Hepatocyte (in vitro differentiated cells): ENCODE data around the gene CKS2.

ENCODE experiments used
- EZH2 ChIP-seq: fragments of 200-600 bp; sonication (generic); IDR thresholded peaks from 2 replicates; pipeline ENCODE4 v1.6.1; 2016; ENCODE audit warnings: antibody characterized with exemption, mild to moderate bottlenecking, borderline replicate concordance
- TF ChIP-seq, protein P1 (sequence below): fragments of 200-600 bp; sonication (generic); IDR thresholded peaks from 2 replicates; pipeline ENCODE4 v1.5.1; 2016; ENCODE audit warnings: antibody characterized with exemption, mild to moderate bottlenecking; ENCODE audit not compliant: poor library complexity

DNA sequence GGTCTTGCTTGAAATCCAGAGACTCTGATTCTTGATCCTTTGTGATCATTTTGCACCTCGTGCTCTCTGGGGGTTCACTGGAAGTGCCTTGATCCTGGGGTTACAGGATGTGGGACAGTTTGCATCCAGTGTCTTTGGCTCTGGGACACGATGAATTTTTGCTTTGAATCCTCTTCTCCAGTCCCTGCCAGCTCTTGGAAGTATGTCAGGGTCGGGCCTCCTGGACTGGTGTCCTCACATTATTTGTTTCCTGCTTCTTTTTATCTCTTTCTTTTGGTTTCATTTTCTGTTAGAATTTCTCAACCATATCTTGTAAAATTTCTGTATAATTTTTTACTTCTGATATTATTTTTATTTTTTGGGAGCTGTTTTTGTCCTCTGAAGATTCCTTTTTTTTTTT is 41.5 kb downstream of the CKS2 start:
- TF ChIP-seq, protein P1, sequence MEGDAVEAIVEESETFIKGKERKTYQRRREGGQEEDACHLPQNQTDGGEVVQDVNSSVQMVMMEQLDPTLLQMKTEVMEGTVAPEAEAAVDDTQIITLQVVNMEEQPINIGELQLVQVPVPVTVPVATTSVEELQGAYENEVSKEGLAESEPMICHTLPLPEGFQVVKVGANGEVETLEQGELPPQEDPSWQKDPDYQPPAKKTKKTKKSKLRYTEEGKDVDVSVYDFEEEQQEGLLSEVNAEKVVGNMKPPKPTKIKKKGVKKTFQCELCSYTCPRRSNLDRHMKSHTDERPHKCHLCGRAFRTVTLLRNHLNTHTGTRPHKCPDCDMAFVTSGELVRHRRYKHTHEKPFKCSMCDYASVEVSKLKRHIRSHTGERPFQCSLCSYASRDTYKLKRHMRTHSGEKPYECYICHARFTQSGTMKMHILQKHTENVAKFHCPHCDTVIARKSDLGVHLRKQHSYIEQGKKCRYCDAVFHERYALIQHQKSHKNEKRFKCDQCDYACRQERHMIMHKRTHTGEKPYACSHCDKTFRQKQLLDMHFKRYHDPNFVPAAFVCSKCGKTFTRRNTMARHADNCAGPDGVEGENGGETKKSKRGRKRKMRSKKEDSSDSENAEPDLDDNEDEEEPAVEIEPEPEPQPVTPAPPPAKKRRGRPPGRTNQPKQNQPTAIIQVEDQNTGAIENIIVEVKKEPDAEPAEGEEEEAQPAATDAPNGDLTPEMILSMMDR = no peak
- TF ChIP-seq EZH2 = no peak
